Measurements from ENCODE around the gene TLK1. TPM values are rescaled to one million over a fixed set of nuclear protein-coding genes. Genes with fewer than 3 reads are reported as not detected.

Gene TLK1
- total and polyA plus RNA-seq, 2 of the 4 experiments (the other 2 are of a cell fraction) = 7.3 to 12.5 TPM

- Histone ChIP-seq H2AK5ac (ENCODE audit: low read depth, low read length) (no peak overlapping the region), H3K23ac (ENCODE audit: low read depth, low read length) (no peak overlapping the region), H3K14ac (replicated peaks; ENCODE audit: low read depth, low read length) (no peak overlapping the region), H2BK15ac (ENCODE audit: low read depth, low read length) (no peak overlapping the region), H3K79me1 (ENCODE audit: low read depth in 1 of 2, low read length in 2 of 2) (no peaks in the 10 kb centered on the region), H2BK20ac (ENCODE audit: low read depth, low read length) (no peak overlapping the region), H3K9ac (ENCODE audit: low read depth, low read length) (no peak overlapping the region), H2AFZ (replicated peaks; ENCODE audit: low read length, poor library complexity) (no peak overlapping the region), H3K4me2 (ENCODE audit: low read depth, low read length) (no peak overlapping the region), H2AK9ac (replicated peaks; ENCODE audit: low read depth, low read length, poor library complexity) (no peak overlapping the region), H3K9me3 (ENCODE audit: control insufficient read depth, insufficient read depth, low read length) (no peaks in the 10 kb centered on the region), H3K4ac (ENCODE audit: low read depth, low read length) (no peak overlapping the region), H3K9me1 (ENCODE audit: insufficient read depth, low read length) (no peaks in the 10 kb centered on the region; the same call in none of the 2 replicates), H3K4me3 (ENCODE audit: insufficient read depth, low read depth, low read length) (no peak overlapping the region), H4K5ac (ENCODE audit: low read depth, low read length) (no peak overlapping the region), H2BK120ac (ENCODE audit: low read depth, low read length) (no peak overlapping the region), H3K18ac (ENCODE audit: low read depth, low read length) (no peak overlapping the region), H2BK5ac (ENCODE audit: low read depth, low read length, poor library complexity, severe bottlenecking) (no peak overlapping the region), H3K4me1 (ENCODE audit: control insufficient read depth, insufficient read depth, low read length) (0 out of 2 replicates have a peak, but pooled peaks cover 2% of the 10 kb centered on the region), H4K91ac (ENCODE audit: insufficient read depth, low read depth, low read length) (no peak overlapping the region), H3K56ac (ENCODE audit: extremely low read depth, insufficient read depth, low read length) (no peak overlapping the region), H4K8ac (ENCODE audit: low read depth in 2 of 2, low read length in 2 of 2) (no peak overlapping the region), H3K36me3 (ENCODE audit: control insufficient read depth, insufficient read depth, low read length) (no peaks in the 10 kb centered on the region), H3K27ac (ENCODE audit: insufficient read depth, low read length) (no peak overlapping the region), H4K20me1 (ENCODE audit: insufficient read depth, low read length) (no peaks in the 10 kb centered on the region), H3K27me3 (ENCODE audit: control insufficient read depth, insufficient read depth, low read length) (no peaks in the 10 kb centered on the region)
- dilution Hi-C loops (cut with HindIII; ENCODE audit: low sequenced_read_pairs, unreplicated experiment) = no loop called here
- ATAC-seq (ENCODE audit: low read depth) (no peak), DNase-seq (no peak)
- BruUV-seq (replicated peaks) = no TSS peak
- TF ChIP-seq NFE2L2 (IDR thresholded peaks at IDR 0.05; ENCODE audit: low read depth, low read length) (no peak), CEBPB (IDR thresholded peaks at IDR 0.05; ENCODE audit: low read depth, low read length) (no peak), MXI1 (IDR thresholded peaks at IDR 0.05; ENCODE audit: borderline replicate concordance, low read depth, low read length) (no peak), POLR2A (IDR thresholded peaks at IDR 0.05; ENCODE audit: low read depth, low read length) (no peak), RFX5 (IDR thresholded peaks at IDR 0.05; ENCODE audit: low read depth, low read length) (no peak), MAZ (IDR thresholded peaks at IDR 0.05; ENCODE audit: borderline replicate concordance, low read depth, low read length) (no peak)
- POLR2A ChIA-PET (ENCODE audit: unreplicated experiment) = no interaction called here
- CTCF ChIA-PET = no interaction called here
- intact Hi-C loops (cut with micrococcal nuclease) = no loop called here
- no CpG with 5 or more reads among the region's 1 CpG for WGBS, 2 experiments (ENCODE audit: extremely low coverage in 2 of 2, insufficient read length in 1 of 2)
- in situ Hi-C loops (cut with MboI; ENCODE audit: low sequenced_read_pairs) = no loop called here
Measured at GRCh38 chr2:171200469-171200868, 39.8 kb upstream of the TLK1 start.
